Stomach (tissue), 19 donors: ENCODE data around the gene ASAP2. TPM values are rescaled to one million over a fixed set of nuclear protein-coding genes. Genes with fewer than 3 reads are reported as not detected.

Experiments used
- DNase-seq, 2 donors: peaks; one replicate each; pipeline versions ENCODE4 v3.0.0 to v3.0.0-alpha.2; 2013 to 2019
- H3K27ac ChIP-seq, 5 donors: fragments of 200-600 bp in 4 of 5; sonication (generic) in 4 of 5; one replicate each; pipeline ENCODE4 v1.5.1; 2013 to 2019; ENCODE audit warnings: mild to moderate bottlenecking in 1 of 5, moderate library complexity in 1 of 5
- H3K27me3 ChIP-seq, 3 donors: fragments of 200-600 bp; sonication (generic); one replicate each; pipeline ENCODE4 v1.5.1; 2017 to 2019; ENCODE audit warnings: mixed run types in 1 of 3
- H3K36me3 ChIP-seq, 4 donors: fragments of 200-600 bp; sonication (generic); 1 replicate in 3 of 4; 2 replicates in 1 of 4; pipeline ENCODE4 v1.5.1; 2016 to 2019
- H3K4me1 ChIP-seq, 4 donors: fragments of 200-600 bp; sonication (generic); one replicate each; pipeline ENCODE4 v1.5.1; 2016 to 2019
- H3K4me3 ChIP-seq, 4 donors: fragments of 200-600 bp; sonication (generic) in 3 of 4; one replicate each; pipeline ENCODE4 v1.5.1; 2016 to 2019; ENCODE audit warnings: mild to moderate bottlenecking in 1 of 4
- H3K9me3 ChIP-seq, 4 donors: fragments of 200-600 bp; sonication (generic); one replicate each; pipeline ENCODE4 v1.5.1; 2016 to 2019
- CTCF ChIP-seq, 7 experiments: fragments of 450-650 bp in 4 of 7; fragments of 200-600 bp in 3 of 7; sonication (generic) in 3 of 7; IDR thresholded peaks; one replicate each; pipeline ENCODE4 v1.5.1; 2016 to 2019; ENCODE audit warnings: antibody characterized with exemption in 7 of 7, control low read depth in 2 of 7, mild to moderate bottlenecking in 1 of 7
- EP300 ChIP-seq: sonication (generic); formaldehyde crosslinking; IDR thresholded peaks from one replicate; pipeline ENCODE4 v1.6.1; 2017; ENCODE audit warnings: antibody characterized with exemption
- POLR2A ChIP-seq, 4 donors: fragments of 450-650 bp; IDR thresholded peaks; one replicate each; pipeline ENCODE4 v1.6.1; 2016; ENCODE audit warnings: antibody characterized with exemption in 4 of 4, control low read depth in 2 of 4, mild to moderate bottlenecking in 1 of 4, moderate library complexity in 1 of 4
- POLR2AphosphoS5 ChIP-seq, 3 donors: sonication (generic); formaldehyde crosslinking; IDR thresholded peaks; one replicate each; pipeline ENCODE4 v1.6.1; 2016; ENCODE audit warnings: antibody characterized with exemption in 3 of 3
- WGBS, 5 donors: extraction: QIAGEN DNeasy Blood & Tissue Kit in 3 of 5; methylation state at CpG; one replicate each; pipeline versions ENCODE4 v1.1.5 to v1.1.7; 2013 to 2018; 5-methylcytosine and 5-hydroxymethylcytosine counted together
- intact Hi-C: fragments of 100-400 bp; cut with DNase I; formaldehyde crosslinking; loops from one replicate; pipeline ENCODE4 v1.15.1; 2023; ENCODE audit warnings: low total_unique reads
- long read RNA-seq, 10 donors: transcript quantifications; one replicate each; lab custom pipeline, GENCODE V29; 2026
- polyA plus RNA-seq, 3 donors: library from polyadenylated mRNA; stranded (reverse); fragments of 200-250 nt; gene quantifications; one replicate each; pipeline ENCODE4 v1.2.3, GENCODE V29; 2013
- total RNA-seq, 5 donors: library from RNA; depleted of rRNA; stranded (reverse); fragments of >200 nt; gene quantifications; one replicate each; pipeline versions ENCODE4 v1.1.0 to v1.2.3, GENCODE V29; 2014 to 2016
- donor health status: healthy with polysubstance abuse.
- donor health status: Bipolar disorder and iron deficiency.
- donor health status: healthy.

ASAP2 gene
- total RNA-seq (10 to 100 TPM; 32.1 to 55.4 (median 37.1) TPM), polyA plus RNA-seq (10 to 100 TPM in 1 of 3 donors, 1 to 10 TPM in 2; 9.7 to 25.1 (median 9.8) TPM)
- long read RNA-seq, donor 1, full-length matches to known transcripts, result 1 of 8 reads
- long read RNA-seq, donor 1, partial matches to known transcripts, result 0 of 8 reads
- long read RNA-seq, donor 1, other reads (novel, unspliced or antisense), result 7 of 8 reads
- long read RNA-seq, donor 2, full-length matches to known transcripts, result 2 of 45 reads
- long read RNA-seq, donor 2, partial matches to known transcripts, result 22 of 45 reads
- long read RNA-seq, donor 2, other reads (novel, unspliced or antisense), result 21 of 45 reads
- long read RNA-seq, donor 3, result 0 reads
- long read RNA-seq, donor 4, result 0 reads
- long read RNA-seq, donor 5, partial matches to known transcripts, result 58 of 59 reads
- long read RNA-seq, donor 5, other reads (novel, unspliced or antisense), result 0 of 59 reads
- long read RNA-seq, donor 6, result 0 reads
- long read RNA-seq, donor 7, full-length matches to known transcripts, result 1 of 126 reads
- long read RNA-seq, donor 7, partial matches to known transcripts, result 99 of 126 reads
- long read RNA-seq, donor 7, other reads (novel, unspliced or antisense), result 26 of 126 reads
- long read RNA-seq, donor 8, result 0 reads
- long read RNA-seq, donor 9, result 0 reads
- long read RNA-seq, donor 10, full-length matches to known transcripts, result 1 of 13 reads
- long read RNA-seq, donor 10, partial matches to known transcripts, result 12 of 13 reads
- long read RNA-seq, donor 10, other reads (novel, unspliced or antisense), result 0 of 13 reads

- peak within 1 kb of the TSS; percentile 90 to 99 (median 92) for H3K27ac ChIP-seq
- 1 to 3% (median 3%) methylated on average over 52 to 120 of the region's 128 CpGs for WGBS, 5 donors
- DNase-seq, result peak; percentile 79 to 93
- peak within 1 kb of the TSS; percentile 59 to 81 (median 71) for H3K4me3 ChIP-seq
- intact Hi-C loops, result no loop called here
- peaks cover 19 to 51% (median 39%) of the 10 kb centered on the region in 4 donors for H3K4me1 ChIP-seq
- H3K27me3 ChIP-seq, result peaks cover 0 to 12% (median 0%) of the 10 kb centered on the region in 3 donors
- H3K9me3 ChIP-seq, result no peaks in the 10 kb centered on the region
- TF ChIP-seq POLR2AphosphoS5 (IDR thresholded peaks at IDR 0.05) (peak in 2 of 3 donors; percentile 37 to 66), EP300 (no peak), POLR2A (IDR thresholded peaks at IDR 0.05) (no peak), CTCF (IDR thresholded peaks at IDR 0.05) (peak in 5 of 7 experiments; percentile 67 to 88 (median 73))
- no peaks in the 10 kb centered on the region for H3K36me3 ChIP-seq
These were observed at the start of gene ASAP2 for GRCh38 chr2:9205963-9206948. Gene ASAP2 (plus strand): TSS chr2:9206812. CDS start chr2:9207105, 293 bp downstream.

GRCh38 chr2:9158786-9159779 lies 47.5 kb upstream of the ASAP2 start:
- intact Hi-C loops, result no loop called here
- Histone ChIP-seq H3K27ac (no peak overlapping the region), H3K4me3 (no peak overlapping the region)

GRCh38 chr2:9160732-9161131 lies 45.9 kb upstream of the ASAP2 start:
- Histone ChIP-seq H3K9me3 (no peaks in the 10 kb centered on the region), H3K27me3 (no peaks in the 10 kb centered on the region), H3K4me1 (peaks cover 0 to 19% (median 0%) of the 10 kb centered on the region in 4 donors), H3K27ac (no peak overlapping the region), H3K36me3 (no peaks in the 10 kb centered on the region), H3K4me3 (no peak overlapping the region)
- TF ChIP-seq POLR2AphosphoS5 (IDR thresholded peaks at IDR 0.05) (no peak), CTCF (IDR thresholded peaks at IDR 0.05) (no peak), POLR2A (IDR thresholded peaks at IDR 0.05) (no peak), EP300 (no peak)
- 85 to 92% (median 90%) methylated on average over 7 of the region's 7 CpGs for WGBS, 5 donors
- intact Hi-C loops, result no loop called here
- no peak for DNase-seq

More at GRCh38 chr2:9158786-9159779, 47.5 kb upstream of the ASAP2 start:
- Histone ChIP-seq H3K4me1 (peaks cover 0 to 7% (median 0%) of the 10 kb centered on the region in 4 donors), H3K9me3 (no peaks in the 10 kb centered on the region), H3K27me3 (no peaks in the 10 kb centered on the region), H3K36me3 (no peaks in the 10 kb centered on the region)
- DNase-seq, result no peak
- WGBS, 5 donors, result 69 to 83% (median 78%) methylated on average over 9 to 10 of the region's 10 CpGs
- TF ChIP-seq EP300 (no peak), POLR2A (IDR thresholded peaks at IDR 0.05) (no peak), CTCF (IDR thresholded peaks at IDR 0.05) (no peak), POLR2AphosphoS5 (IDR thresholded peaks at IDR 0.05) (no peak)
